Measurements from ENCODE around the gene IL7R. TPM values are rescaled to one million over a fixed set of nuclear protein-coding genes. Genes with fewer than 3 reads are reported as not detected.

IL7R gene
- total RNA-seq, 1 donor from 2014 or later = 5.6 TPM

- Histone ChIP-seq H2AFZ (ENCODE audit: low read depth, low read length) (peak overlapping the region; percentile 15), H3K4me3 (ENCODE audit: insufficient read depth, low read depth, low read length) (no peak overlapping the region), H3K9ac (ENCODE audit: low read length) (no peak overlapping the region), H3K27me3 (ENCODE audit: insufficient read depth, low read length) (no peaks in the 10 kb centered on the region), H3K79me2 (ENCODE audit: insufficient read depth, low read length) (no peaks in the 10 kb centered on the region), H3K4me2 (ENCODE audit: low read length) (peak overlapping the region; percentile 37), H3K27ac (ENCODE audit: low read depth, low read length) (no peak overlapping the region), H3K4me1 (ENCODE audit: insufficient read depth, low read length) (no peaks in the 10 kb centered on the region), H3K36me3 (ENCODE audit: insufficient read depth, low read length) (no peaks in the 10 kb centered on the region), H4K20me1 (ENCODE audit: insufficient read depth, low read length) (no peaks in the 10 kb centered on the region), H3K9me3 (ENCODE audit: insufficient read depth, low read depth, low read length) (no peaks in the 10 kb centered on the region)
- H3K4me3 Mint-ChIP-seq (ENCODE audit: unreplicated experiment) = no peak overlapping the region
- no peaks in the 10 kb centered on the region for H3K27me3 Mint-ChIP-seq (ENCODE audit: low read depth, unreplicated experiment)
- H3K9me3 Mint-ChIP-seq (ENCODE audit: unreplicated experiment) = peaks cover 8% of the 10 kb centered on the region
- no peaks in the 10 kb centered on the region for H3K36me3 Mint-ChIP-seq (ENCODE audit: low read depth, unreplicated experiment)
- TF ChIP-seq EZH2 (IDR thresholded peaks at IDR 0.05; ENCODE audit: insufficient read depth, low read length) = no peak
- no peak for TF ChIP-seq CTCF (IDR thresholded peaks at IDR 0.05; ENCODE audit: insufficient read depth, low read depth, low read length)
- DNase-seq (ENCODE audit: low read depth) (peak; percentile 27), FAIRE-seq (no peak)
- H3K4me1 Mint-ChIP-seq (ENCODE audit: low read depth, unreplicated experiment) = peaks cover 2% of the 10 kb centered on the region
- H3K27ac Mint-ChIP-seq (ENCODE audit: unreplicated experiment) = no peak overlapping the region
Measured at GRCh38 chr5:35850967-35851680, 5.6 kb upstream of the IL7R start.

- no peaks in the 10 kb centered on the region for H3K27me3 Mint-ChIP-seq (ENCODE audit: low read depth, unreplicated experiment)
- no peak overlapping the region for H3K27ac ChIP-seq (ENCODE audit: low read depth, low read length)
- DNase-seq (ENCODE audit: low read depth) (no peak), FAIRE-seq (no peak)
- no peaks in the 10 kb centered on the region for H4K20me1 ChIP-seq (ENCODE audit: insufficient read depth, low read length)
- H3K9ac ChIP-seq (ENCODE audit: low read length) = no peak overlapping the region
- no peak overlapping the region for H3K4me3 Mint-ChIP-seq (ENCODE audit: unreplicated experiment)
- H3K4me1 ChIP-seq (ENCODE audit: insufficient read depth, low read length) = peaks cover 9% of the 10 kb centered on the region
- H3K4me2 ChIP-seq (ENCODE audit: low read length) = no peak overlapping the region
- peaks cover 9% of the 10 kb centered on the region for H3K4me1 Mint-ChIP-seq (ENCODE audit: low read depth, unreplicated experiment)
- H3K4me3 ChIP-seq (ENCODE audit: insufficient read depth, low read depth, low read length) = no peak overlapping the region
- no peaks in the 10 kb centered on the region for H3K36me3 Mint-ChIP-seq (ENCODE audit: low read depth, unreplicated experiment)
- TF ChIP-seq CTCF (IDR thresholded peaks at IDR 0.05; ENCODE audit: insufficient read depth, low read depth, low read length) (no peak), EZH2 (IDR thresholded peaks at IDR 0.05; ENCODE audit: insufficient read depth, low read length) (no peak)
- H3K27me3 ChIP-seq (ENCODE audit: insufficient read depth, low read length) = no peaks in the 10 kb centered on the region
- peaks cover 2% of the 10 kb centered on the region for H3K9me3 Mint-ChIP-seq (ENCODE audit: unreplicated experiment)
- no peaks in the 10 kb centered on the region for H3K36me3 ChIP-seq (ENCODE audit: insufficient read depth, low read length)
- H2AFZ ChIP-seq (ENCODE audit: low read depth, low read length) = no peak overlapping the region
- H3K79me2 ChIP-seq (ENCODE audit: insufficient read depth, low read length) = no peaks in the 10 kb centered on the region
- no peak overlapping the region for H3K27ac Mint-ChIP-seq (ENCODE audit: unreplicated experiment)
- no peaks in the 10 kb centered on the region for H3K9me3 ChIP-seq (ENCODE audit: insufficient read depth, low read depth, low read length)
Measured at GRCh38 chr5:35852084-35852734, 4.5 kb upstream of the IL7R start.

GRCh38 chr5:35852773-35853172 is 3.9 kb upstream of the IL7R start:
- Histone ChIP-seq H3K27me3 (ENCODE audit: insufficient read depth, low read length) (no peaks in the 10 kb centered on the region), H4K20me1 (ENCODE audit: insufficient read depth, low read length) (no peaks in the 10 kb centered on the region), H3K9me3 (ENCODE audit: insufficient read depth, low read depth, low read length) (no peaks in the 10 kb centered on the region), H3K4me3 (ENCODE audit: insufficient read depth, low read depth, low read length) (no peak overlapping the region), H3K79me2 (ENCODE audit: insufficient read depth, low read length) (no peaks in the 10 kb centered on the region), H3K4me1 (ENCODE audit: insufficient read depth, low read length) (peaks cover 14% of the 10 kb centered on the region), H3K4me2 (ENCODE audit: low read length) (no peak overlapping the region), H2AFZ (ENCODE audit: low read depth, low read length) (no peak overlapping the region), H3K27ac (ENCODE audit: low read depth, low read length) (no peak overlapping the region), H3K36me3 (ENCODE audit: insufficient read depth, low read length) (no peaks in the 10 kb centered on the region), H3K9ac (ENCODE audit: low read length) (no peak overlapping the region)
- DNase-seq (ENCODE audit: low read depth) (no peak), FAIRE-seq (no peak)
- Mint-ChIP-seq H3K27ac (ENCODE audit: unreplicated experiment) (no peak overlapping the region), H3K4me3 (ENCODE audit: unreplicated experiment) (no peak overlapping the region), H3K36me3 (ENCODE audit: low read depth, unreplicated experiment) (no peaks in the 10 kb centered on the region), H3K4me1 (ENCODE audit: low read depth, unreplicated experiment) (peaks cover 12% of the 10 kb centered on the region), H3K9me3 (ENCODE audit: unreplicated experiment) (peaks cover under 1% of the 10 kb centered on the region), H3K27me3 (ENCODE audit: low read depth, unreplicated experiment) (no peaks in the 10 kb centered on the region)
- TF ChIP-seq CTCF (IDR thresholded peaks at IDR 0.05; ENCODE audit: insufficient read depth, low read depth, low read length) = no peak
- no peak for TF ChIP-seq EZH2 (IDR thresholded peaks at IDR 0.05; ENCODE audit: insufficient read depth, low read length)
